Ishikawa (cell line): ENCODE results near the gene NEGR1.

Source experiments
- CREB1 ChIP-seq: IDR thresholded peaks from 2 replicates; pipeline ENCODE4 v1.6.1; 2012; ENCODE audit warnings: low read depth
- EP300 ChIP-seq: IDR thresholded peaks from 2 replicates; pipeline ENCODE4 v1.6.1; 2012; ENCODE audit warnings: borderline replicate concordance
- TCF12 ChIP-seq: IDR thresholded peaks from 2 replicates; pipeline ENCODE4 v1.6.1; 2012; ENCODE audit warnings: low read depth
- TF ChIP-seq, protein P1 (sequence below): IDR thresholded peaks from 2 replicates; pipeline ENCODE4 v1.6.1; 2012; ENCODE audit warnings: low read depth, mild to moderate bottlenecking
- TF ChIP-seq, protein P2 (sequence below): IDR thresholded peaks from 2 replicates; pipeline ENCODE4 v1.6.1; 2012

DNA sequence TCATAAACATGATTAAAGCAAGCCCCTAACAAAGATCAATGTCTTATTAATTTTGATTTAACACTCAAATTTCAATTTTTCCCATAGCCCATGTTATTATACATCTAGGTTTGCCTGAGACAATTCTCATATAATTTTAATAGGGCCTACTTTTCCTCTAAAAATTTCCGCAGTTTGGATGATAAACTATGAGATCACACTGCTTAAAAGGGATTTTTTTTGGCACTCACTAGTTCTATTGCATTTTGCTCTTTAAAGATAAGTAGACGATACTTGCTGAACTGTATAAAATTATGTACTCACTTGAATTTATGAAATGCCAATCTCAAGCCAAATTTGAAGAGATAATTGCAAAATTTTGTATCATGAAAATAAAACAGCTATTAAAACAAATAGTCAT is 721.1 kb downstream of the NEGR1 start:
- TF ChIP-seq, protein P1, sequence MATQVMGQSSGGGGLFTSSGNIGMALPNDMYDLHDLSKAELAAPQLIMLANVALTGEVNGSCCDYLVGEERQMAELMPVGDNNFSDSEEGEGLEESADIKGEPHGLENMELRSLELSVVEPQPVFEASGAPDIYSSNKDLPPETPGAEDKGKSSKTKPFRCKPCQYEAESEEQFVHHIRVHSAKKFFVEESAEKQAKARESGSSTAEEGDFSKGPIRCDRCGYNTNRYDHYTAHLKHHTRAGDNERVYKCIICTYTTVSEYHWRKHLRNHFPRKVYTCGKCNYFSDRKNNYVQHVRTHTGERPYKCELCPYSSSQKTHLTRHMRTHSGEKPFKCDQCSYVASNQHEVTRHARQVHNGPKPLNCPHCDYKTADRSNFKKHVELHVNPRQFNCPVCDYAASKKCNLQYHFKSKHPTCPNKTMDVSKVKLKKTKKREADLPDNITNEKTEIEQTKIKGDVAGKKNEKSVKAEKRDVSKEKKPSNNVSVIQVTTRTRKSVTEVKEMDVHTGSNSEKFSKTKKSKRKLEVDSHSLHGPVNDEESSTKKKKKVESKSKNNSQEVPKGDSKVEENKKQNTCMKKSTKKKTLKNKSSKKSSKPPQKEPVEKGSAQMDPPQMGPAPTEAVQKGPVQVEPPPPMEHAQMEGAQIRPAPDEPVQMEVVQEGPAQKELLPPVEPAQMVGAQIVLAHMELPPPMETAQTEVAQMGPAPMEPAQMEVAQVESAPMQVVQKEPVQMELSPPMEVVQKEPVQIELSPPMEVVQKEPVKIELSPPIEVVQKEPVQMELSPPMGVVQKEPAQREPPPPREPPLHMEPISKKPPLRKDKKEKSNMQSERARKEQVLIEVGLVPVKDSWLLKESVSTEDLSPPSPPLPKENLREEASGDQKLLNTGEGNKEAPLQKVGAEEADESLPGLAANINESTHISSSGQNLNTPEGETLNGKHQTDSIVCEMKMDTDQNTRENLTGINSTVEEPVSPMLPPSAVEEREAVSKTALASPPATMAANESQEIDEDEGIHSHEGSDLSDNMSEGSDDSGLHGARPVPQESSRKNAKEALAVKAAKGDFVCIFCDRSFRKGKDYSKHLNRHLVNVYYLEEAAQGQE, result no peak
- TF ChIP-seq TCF12 (no peak), EP300 (no peak), CREB1 (no peak)
- TF ChIP-seq, protein P2, sequence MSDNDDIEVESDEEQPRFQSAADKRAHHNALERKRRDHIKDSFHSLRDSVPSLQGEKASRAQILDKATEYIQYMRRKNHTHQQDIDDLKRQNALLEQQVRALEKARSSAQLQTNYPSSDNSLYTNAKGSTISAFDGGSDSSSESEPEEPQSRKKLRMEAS, result no peak
